Activated CD4-positive, alpha-beta T cell treated with anti-CD3 and anti-CD28 coated beads for 48 hours (primary cell): ENCODE measurements around the gene CENPV.
"Not testable (repeated sequence)": the region's sequence is repeated elsewhere in the genome, so short reads cannot be mapped to it uniquely, and the experiment has no call there.

ENCODE experiments used
- DNase-seq: peaks from one replicate; pipeline ENCODE4 v3.0.0-alpha.2; 2020

Gene CENPV

DNA sequence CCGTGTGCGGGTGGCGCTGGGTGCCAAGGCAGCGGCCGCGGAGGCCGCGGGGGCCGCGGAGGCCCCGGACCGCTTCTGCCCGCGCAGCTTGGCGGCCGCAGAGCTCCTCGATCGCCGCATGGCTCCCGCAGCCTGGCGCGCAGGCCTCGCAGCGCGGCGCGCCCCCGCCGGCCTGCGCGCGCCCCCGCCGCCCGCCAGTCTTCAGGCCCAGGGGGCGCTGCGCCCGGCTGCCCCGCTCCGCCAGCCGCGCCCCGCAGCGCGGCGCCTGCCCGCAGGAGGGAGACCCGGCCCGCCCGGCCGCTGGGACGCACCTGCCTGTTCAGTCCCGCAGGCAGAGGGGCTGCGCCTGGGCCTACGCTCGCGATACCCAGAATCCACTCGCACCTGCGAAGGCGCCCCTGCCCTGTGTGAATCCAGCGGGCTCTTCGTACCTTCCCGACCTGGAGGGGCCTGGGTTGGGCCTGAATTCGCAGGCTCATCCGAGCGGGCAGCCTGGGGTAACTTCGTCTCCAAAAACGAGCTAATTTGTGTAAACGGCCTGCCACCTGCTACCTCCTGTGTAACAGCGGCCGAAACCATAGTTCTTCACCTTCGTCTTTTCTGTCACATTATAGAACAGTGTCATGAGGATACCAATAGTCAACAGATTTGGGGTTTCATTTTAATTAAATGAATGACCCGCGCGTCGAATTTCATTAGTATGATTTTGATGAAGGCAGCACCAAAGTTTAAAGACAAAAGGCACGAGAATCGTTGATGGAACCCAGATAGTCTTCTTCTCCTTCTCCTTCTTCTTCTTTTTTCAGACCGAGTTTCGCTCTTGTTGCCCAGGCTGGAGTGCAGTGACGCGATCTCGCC is at the start of gene CENPV:
TSS of gene CENPV (minus strand) at position 153 of the 858 bp plus-strand sequence. CDS start at position 120, 33 bp downstream.
- DNase-seq, result peak; percentile 69

DNA sequence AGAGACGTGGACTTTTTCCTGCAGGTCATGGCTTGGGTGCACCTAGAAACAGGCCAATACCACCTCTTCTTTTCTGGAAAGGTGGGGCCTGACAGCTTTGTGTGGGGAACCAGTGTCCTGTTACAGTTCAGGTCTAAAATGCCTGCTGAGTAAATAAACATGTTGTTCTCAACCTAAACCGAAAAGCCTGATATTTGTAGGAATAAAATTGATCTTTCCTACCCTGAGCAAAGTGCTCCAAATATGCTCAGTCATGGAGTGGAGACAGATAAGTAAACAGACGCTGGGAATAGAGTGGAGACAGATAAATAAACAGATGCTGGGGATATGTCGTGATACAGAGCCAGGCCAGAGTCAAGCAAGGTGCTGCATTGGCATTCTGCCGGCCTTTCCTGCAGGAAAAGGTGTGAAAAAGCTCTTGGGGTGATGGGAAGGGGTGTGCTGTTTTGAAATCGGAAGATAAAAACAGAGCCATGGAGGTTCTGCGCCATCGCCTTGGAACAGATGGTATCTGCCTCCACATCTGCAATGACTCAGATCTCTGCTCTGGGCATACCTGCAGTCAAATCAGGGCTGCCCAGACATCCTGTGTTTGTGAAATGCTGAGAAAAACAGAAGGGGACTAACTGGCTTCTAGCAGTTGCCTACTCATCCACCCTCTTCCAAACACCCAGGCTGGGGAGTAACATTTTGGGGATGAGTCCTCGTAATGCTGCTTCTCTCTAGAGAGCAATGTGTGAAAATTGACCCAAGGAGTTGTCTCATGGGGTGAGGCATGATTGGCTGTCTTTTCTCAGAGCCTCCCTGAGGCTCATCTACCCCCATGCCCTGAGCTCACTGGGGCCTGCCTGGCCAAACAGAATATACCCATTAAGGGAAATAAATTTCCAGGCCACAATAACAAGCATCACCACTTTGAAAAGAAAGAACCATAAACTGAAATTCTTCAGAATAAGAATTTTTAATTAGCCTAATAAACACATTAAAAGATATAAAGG is 45.3 kb upstream of the CENPV start:
- peak; percentile 47 for DNase-seq

DNA sequence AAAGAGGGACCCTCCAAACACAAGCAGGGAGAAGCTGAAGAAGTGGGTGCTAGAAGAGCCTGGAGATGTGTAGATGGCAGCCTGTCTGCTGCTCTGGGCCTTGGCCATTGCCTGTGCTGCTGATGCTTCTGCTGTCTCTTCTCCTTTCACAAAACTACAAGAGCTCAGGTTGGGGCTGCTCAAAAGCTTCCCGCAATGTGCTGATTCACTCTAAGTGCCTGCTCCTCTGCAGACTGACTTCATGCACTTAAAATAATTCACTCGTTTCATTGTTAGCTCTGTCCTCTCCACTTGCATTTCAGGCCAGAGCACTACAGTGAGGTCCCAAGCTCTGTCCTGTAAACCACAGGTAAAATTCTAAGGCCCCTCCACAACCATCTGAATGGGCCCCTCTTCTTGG is 43.4 kb upstream of the CENPV start:
- DNase-seq, result not testable (repeated sequence)

GRCh38 chr17:16395887-16396286 is 42.6 kb upstream of the CENPV start:
- not testable (repeated sequence) for DNase-seq

GRCh38 chr17:16392491-16392890 is 39.2 kb upstream of the CENPV start:
- not testable (repeated sequence) for DNase-seq

- DNase-seq, result no peak
Measured at GRCh38 chr17:16391451-16391850, 38.2 kb upstream of the CENPV start.

GRCh38 chr17:16386126-16386507 is 32.8 kb upstream of the CENPV start:
- DNase-seq, result not testable (repeated sequence)

DNA sequence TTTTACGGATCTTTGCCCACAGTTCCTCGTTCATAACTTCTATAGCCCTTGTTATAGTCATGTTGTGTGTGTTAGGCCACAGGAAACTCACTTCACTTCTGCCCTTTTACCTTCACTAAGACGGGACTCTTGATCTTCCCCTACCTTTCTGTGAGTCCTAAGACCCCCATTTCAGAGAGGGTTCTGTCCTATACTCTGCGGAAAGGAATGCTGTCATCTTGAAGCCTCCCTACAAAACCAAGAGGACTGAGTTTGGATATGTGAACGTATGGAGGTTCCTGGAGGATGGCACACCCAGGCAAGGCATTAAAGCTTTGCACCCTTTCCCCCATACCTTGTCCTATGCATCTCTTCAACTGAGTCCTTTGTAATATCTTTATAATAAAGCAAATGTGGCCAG is 31.3 kb upstream of the CENPV start:
- no peak for DNase-seq

DNA sequence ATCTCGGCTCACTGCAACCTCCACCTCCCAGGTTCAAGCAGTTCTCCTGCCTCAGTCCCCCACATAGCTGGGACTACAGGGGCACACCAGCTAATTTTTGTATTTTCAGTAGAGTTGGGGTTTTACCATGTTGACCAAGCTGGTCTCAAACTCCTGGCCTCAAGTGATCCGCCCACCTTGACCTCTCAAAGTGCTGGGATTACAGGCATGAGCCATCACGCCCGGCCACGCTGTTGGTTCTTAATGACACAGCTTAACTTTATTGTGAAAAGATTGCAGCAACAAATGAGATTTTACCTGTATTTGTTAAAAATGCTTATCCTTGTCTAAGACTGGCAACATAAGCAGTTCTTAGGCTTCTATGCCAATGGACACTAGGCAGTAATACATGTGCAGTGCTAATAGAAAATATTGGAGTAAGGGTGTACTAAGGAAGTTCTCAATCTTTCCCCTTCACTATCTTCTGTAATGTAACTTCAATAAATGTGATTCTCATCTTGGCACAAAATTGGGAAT is 30.6 kb upstream of the CENPV start:
- no peak for DNase-seq

DNA sequence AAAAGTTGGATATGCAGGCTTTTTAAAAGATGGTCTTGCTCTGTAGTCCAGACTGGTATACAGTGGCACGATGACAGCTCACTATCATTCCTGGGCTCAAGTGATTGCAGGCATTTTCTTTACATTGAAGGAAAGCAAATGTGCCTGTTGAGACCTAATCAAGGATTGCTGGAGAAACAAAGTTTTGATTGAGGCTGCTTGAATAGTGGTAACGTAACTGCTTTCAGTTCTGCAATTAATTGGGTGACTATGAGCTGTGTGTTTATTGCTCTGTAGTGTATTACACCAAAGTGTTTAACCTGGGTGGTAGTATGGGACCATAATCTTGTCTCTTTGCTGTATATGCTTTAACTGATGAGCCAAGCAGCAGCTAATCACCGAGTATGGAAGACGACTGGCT is 29.9 kb upstream of the CENPV start:
- DNase-seq, result no peak

- no peak for DNase-seq
Measured at GRCh38 chr17:16381496-16381820, 28.2 kb upstream of the CENPV start.

GRCh38 chr17:16380640-16381495 is 27.6 kb upstream of the CENPV start, which contains the start of gene UBB:
TSS of gene UBB (plus strand) at chr17:16381091. CDS start at chr17:16381908, 817 bp downstream.
- peak; percentile 96 for DNase-seq

GRCh38 chr17:16379654-16380053 is 26.4 kb upstream of the CENPV start:
- DNase-seq, result no peak

DNA sequence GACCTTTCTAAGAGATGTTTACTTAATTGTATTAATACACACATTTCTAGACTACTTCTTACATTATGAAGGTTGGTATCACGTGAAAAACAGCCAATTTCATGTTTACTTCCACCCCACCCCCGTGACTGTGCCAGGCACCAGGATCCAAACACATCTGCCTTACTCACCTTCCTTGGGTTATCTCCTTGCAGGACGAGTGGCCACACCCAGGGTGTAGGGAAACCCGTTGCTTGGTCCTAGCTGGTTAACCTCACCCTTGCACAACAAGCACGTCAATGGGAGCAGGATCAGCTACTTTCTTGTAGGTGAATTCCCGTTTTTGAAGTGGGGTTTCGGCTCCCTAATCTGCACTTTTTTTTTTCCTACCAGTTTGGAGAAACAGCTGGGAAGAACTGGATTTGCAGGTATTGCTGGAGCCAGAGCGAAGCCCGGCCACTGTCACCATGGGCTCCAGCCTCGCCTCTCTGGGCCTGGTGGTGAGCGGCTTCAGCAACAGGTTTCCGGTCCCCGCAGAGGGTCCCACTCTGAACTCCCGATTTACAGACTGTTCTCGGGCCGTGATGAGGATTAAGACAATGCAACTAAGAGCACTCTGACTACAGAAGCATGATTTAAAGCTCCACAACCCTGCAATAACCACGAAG is 25.5 kb upstream of the CENPV start:
- DNase-seq, result no peak

DNA sequence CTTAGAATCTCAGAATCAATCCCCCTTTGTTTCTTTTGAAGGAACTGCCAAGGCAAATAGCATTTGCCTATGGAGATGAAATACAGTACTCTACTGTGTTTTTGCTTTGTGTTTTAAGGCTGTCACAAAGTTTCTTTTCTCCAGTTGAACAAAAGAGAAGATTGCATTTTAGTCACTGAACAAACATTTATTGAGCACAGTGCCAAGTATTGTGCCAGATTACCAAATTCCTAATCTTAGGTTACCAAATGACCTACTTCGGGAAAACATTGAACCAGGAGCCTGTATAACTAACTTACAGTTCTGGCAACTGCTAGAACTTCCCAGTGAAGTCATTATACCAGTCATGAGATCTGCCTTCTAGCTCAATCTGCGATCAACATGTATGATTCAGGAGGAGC is 24.7 kb upstream of the CENPV start:
- DNase-seq, result no peak

DNA sequence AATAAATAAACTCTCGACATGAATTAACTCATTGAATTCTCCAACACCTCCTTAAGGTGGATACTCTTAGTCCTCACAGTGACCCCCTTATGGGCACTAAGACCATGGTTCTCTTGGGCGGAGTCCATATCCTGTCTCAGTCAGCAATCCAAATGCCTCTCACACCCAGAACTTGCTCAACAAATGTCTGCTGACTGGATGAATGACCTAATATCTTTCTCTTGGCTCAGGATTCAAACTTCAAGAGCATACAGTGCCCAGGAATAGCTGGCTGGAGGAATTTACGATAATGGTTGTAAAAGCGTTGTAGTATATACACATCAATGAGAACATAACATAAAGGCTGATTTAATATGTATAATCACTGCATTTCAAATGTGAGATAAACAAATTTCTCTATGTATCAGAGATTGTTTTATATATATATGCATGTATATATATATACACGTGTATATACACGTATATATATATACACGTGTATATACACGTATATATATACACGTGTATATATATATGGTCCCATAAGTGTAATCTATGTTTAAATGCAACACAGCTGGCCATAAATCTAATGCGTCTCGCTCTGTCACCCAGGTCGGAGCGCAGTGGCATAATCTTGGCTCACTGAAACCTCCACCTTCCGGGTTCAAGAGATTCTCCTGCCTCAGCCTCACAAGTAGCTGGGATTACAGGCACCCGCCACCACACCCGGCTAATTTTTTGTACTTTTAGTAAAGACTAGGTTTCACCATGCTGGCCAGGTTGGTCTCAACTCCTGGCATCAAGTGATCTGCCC is 21.1 kb upstream of the CENPV start:
- DNase-seq, result no peak

GRCh38 chr17:16371742-16372141 is 18.5 kb upstream of the CENPV start:
- no peak for DNase-seq

- no peak for DNase-seq
Measured at GRCh38 chr17:16364625-16365024, 11.4 kb upstream of the CENPV start.

- DNase-seq, result peak; percentile 84
Measured at GRCh38 chr17:16363749-16364536, 10.7 kb upstream of the CENPV start.

DNA sequence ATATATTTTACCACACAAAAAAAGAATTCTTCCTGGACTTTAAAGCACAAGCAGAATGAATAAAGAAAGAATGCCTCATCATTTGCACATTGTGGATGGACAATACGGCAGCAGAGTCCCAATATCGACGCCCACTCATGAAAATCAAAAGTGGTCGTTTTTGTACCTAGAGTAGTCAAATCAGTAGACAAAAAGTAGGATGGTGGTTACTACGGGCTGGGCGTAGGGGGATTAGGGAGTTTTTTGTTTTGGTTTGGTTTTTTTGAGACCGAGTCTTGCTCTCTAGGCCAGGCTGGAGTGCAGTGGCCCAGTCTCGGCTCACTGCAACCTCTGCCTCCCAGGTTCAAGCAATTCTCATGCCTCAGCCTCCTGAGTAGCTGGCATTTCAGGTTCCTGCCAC is 8.6 kb upstream of the CENPV start:
- DNase-seq, result no peak
